Mesenchymal stem cell (in vitro differentiated cells and primary cell): ENCODE results near the gene DGKH.
"Not testable (repeated sequence)": the region's sequence is repeated elsewhere in the genome, so short reads cannot be mapped to it uniquely, and the experiment has no call there.

Experiments
- DNase-seq: peaks from one replicate; pipeline ENCODE4 v3.0.0-alpha.2; 2013
- H2AFZ ChIP-seq: one replicate; pipeline ENCODE4 v1.6.1; 2013; ENCODE audit warnings: low read depth, mild to moderate bottlenecking, control low read depth, inconsistent platforms, low read length, moderate library complexity
- H2AK5ac ChIP-seq: 2 replicates; pipeline ENCODE4 v1.6.1; 2013; ENCODE audit warnings: low read length, moderate library complexity, mild to moderate bottlenecking, inconsistent platforms; ENCODE audit not compliant: severe bottlenecking
- H2BK120ac ChIP-seq: one replicate; pipeline ENCODE4 v1.6.1; 2013; ENCODE audit warnings: low read depth, mild to moderate bottlenecking, inconsistent platforms, low read length, moderate library complexity
- H2BK12ac ChIP-seq, 2 experiments: one replicate each; pipeline ENCODE4 v1.6.1; 2013; ENCODE audit warnings: inconsistent platforms in 2 of 2, low read length in 2 of 2, mild to moderate bottlenecking in 2 of 2, moderate library complexity in 2 of 2, control low read depth in 1 of 2
- H2BK15ac ChIP-seq: one replicate; pipeline ENCODE4 v1.6.1; 2013; ENCODE audit warnings: mild to moderate bottlenecking, low read depth, inconsistent platforms; ENCODE audit not compliant: poor library complexity, severe bottlenecking
- H2BK5ac ChIP-seq: 2 replicates; pipeline ENCODE4 v1.6.1; 2013; ENCODE audit warnings: low read depth, mild to moderate bottlenecking, low read length, control low read depth, inconsistent platforms; ENCODE audit not compliant: poor library complexity, severe bottlenecking
- H3K14ac ChIP-seq, 2 experiments: one replicate each; pipeline ENCODE4 v1.6.1; 2013; ENCODE audit warnings: inconsistent platforms in 2 of 2, low read length in 2 of 2, control low read depth in 1 of 2, mild to moderate bottlenecking in 1 of 2, moderate library complexity in 1 of 2
- H3K18ac ChIP-seq, 2 experiments: one replicate each; pipeline ENCODE4 v1.6.1; 2013; ENCODE audit warnings: inconsistent platforms in 2 of 2, low read length in 2 of 2, control low read depth in 1 of 2, low read depth in 1 of 2, mild to moderate bottlenecking in 1 of 2
- H3K23ac ChIP-seq, 2 experiments: one replicate each; pipeline ENCODE4 v1.6.1; 2013; ENCODE audit warnings: inconsistent platforms in 2 of 2, low read length in 2 of 2, mild to moderate bottlenecking in 2 of 2, moderate library complexity in 2 of 2, control low read depth in 1 of 2
- H3K27ac ChIP-seq: 2 replicates; pipeline ENCODE4 v1.5.1; 2013; ENCODE audit warnings: mild to moderate bottlenecking, moderate library complexity, low read length, control low read depth, inconsistent platforms; ENCODE audit not compliant: poor library complexity, severe bottlenecking
- H3K27me3 ChIP-seq, 2 experiments: 2 replicates each; pipeline versions ENCODE4 v1.6.1 to v1.7.0; 2013; ENCODE audit warnings: low read length in 2 of 2, mild to moderate bottlenecking in 2 of 2, moderate library complexity in 2 of 2, control low read depth in 1 of 2, inconsistent platforms in 1 of 2; ENCODE audit not compliant: control insufficient read depth in 1 of 2, insufficient read depth in 1 of 2
- H3K36me3 ChIP-seq, 2 experiments: 2 replicates each; pipeline versions ENCODE4 v1.6.1 to v1.7.0; 2013; ENCODE audit warnings: low read length in 2 of 2, control low read depth in 1 of 2, inconsistent platforms in 1 of 2, low read depth in 1 of 2, mild to moderate bottlenecking in 1 of 2; ENCODE audit not compliant: insufficient read depth in 2 of 2, control insufficient read depth in 1 of 2
- H3K4ac ChIP-seq, 2 experiments: one replicate each; pipeline ENCODE4 v1.6.1; 2013; ENCODE audit warnings: inconsistent platforms in 2 of 2, low read length in 2 of 2, mild to moderate bottlenecking in 2 of 2, moderate library complexity in 2 of 2, control low read depth in 1 of 2, low read depth in 1 of 2
- H3K4me1 ChIP-seq: 2 replicates; pipeline ENCODE4 v1.6.1; 2013; ENCODE audit warnings: low read depth, low read length, control low read depth; ENCODE audit not compliant: control insufficient read depth, insufficient read depth
- H3K4me2 ChIP-seq: 2 replicates; pipeline ENCODE4 v1.6.1; 2013; ENCODE audit warnings: low read length, mild to moderate bottlenecking, inconsistent platforms; ENCODE audit not compliant: poor library complexity, severe bottlenecking
- H3K4me3 ChIP-seq, 2 experiments: 2 replicates each; pipeline versions ENCODE4 v1.5.1 to v1.7.0; 2013; ENCODE audit warnings: low read length in 2 of 2, mild to moderate bottlenecking in 2 of 2, control low read depth in 1 of 2, low read depth in 1 of 2; ENCODE audit not compliant: insufficient read depth in 1 of 2
- H3K79me1 ChIP-seq: replicated peaks from 2 replicates; pipeline ENCODE4 v1.6.1; 2013; ENCODE audit warnings: mild to moderate bottlenecking, control low read depth, low read length, inconsistent platforms; ENCODE audit not compliant: poor library complexity, severe bottlenecking
- H3K9ac ChIP-seq: 2 replicates; pipeline ENCODE4 v1.7.0; 2013; ENCODE audit warnings: mild to moderate bottlenecking, low read length, moderate library complexity
- H3K9me3 ChIP-seq: 2 replicates; pipeline ENCODE4 v1.7.0; 2013; ENCODE audit warnings: mild to moderate bottlenecking, low read length; ENCODE audit not compliant: control insufficient read depth
- H4K8ac ChIP-seq: one replicate; pipeline ENCODE4 v1.6.1; 2013; ENCODE audit warnings: inconsistent platforms, mild to moderate bottlenecking, low read length, moderate library complexity
- H4K91ac ChIP-seq: one replicate; pipeline ENCODE4 v1.6.1; 2013; ENCODE audit warnings: mild to moderate bottlenecking, low read length, inconsistent platforms
- WGBS: methylation state at CpG from one replicate; pipeline ENCODE4 v1.1.7; 2013; ENCODE audit warnings: mixed read lengths; 5-methylcytosine and 5-hydroxymethylcytosine counted together

DGKH gene

GRCh38 chr13:42225051-42225450 is 176.6 kb downstream of the DGKH start:
- H2BK5ac ChIP-seq = no peak overlapping the region
- no peak overlapping the region for H3K23ac ChIP-seq
- WGBS = 96% methylated on average over 2 of the region's 2 CpGs
- no peaks in the 10 kb centered on the region for H3K4me1 ChIP-seq
- no peak overlapping the region for H2AFZ ChIP-seq
- DNase-seq = no peak
- H4K91ac ChIP-seq = no peak overlapping the region
- H3K4me2 ChIP-seq = no peak overlapping the region
- no peaks in the 10 kb centered on the region for H3K79me1 ChIP-seq
- H2BK15ac ChIP-seq = no peak overlapping the region
- no peaks in the 10 kb centered on the region for H3K27me3 ChIP-seq
- H3K14ac ChIP-seq = no peak overlapping the region
- H2BK12ac ChIP-seq = no peak overlapping the region
- no peak overlapping the region for H3K9ac ChIP-seq
- no peak overlapping the region for H3K4me3 ChIP-seq
- H3K27ac ChIP-seq = no peak overlapping the region
- no peak overlapping the region for H3K18ac ChIP-seq
- H2AK5ac ChIP-seq = no peak overlapping the region
- no peaks in the 10 kb centered on the region for H3K9me3 ChIP-seq
- H4K8ac ChIP-seq = no peak overlapping the region
- no peak overlapping the region for H3K4ac ChIP-seq
- peaks cover 0 to 59% of the 10 kb centered on the region in 2 experiments for H3K36me3 ChIP-seq
- no peak overlapping the region for H2BK120ac ChIP-seq

- not testable (repeated sequence) for H2BK15ac ChIP-seq, H3K4me1 ChIP-seq, H2AFZ ChIP-seq, H3K4ac ChIP-seq, H2AK5ac ChIP-seq, H3K14ac ChIP-seq, H2BK12ac ChIP-seq, H3K9ac ChIP-seq, H3K4me3 ChIP-seq, H2BK120ac ChIP-seq, H4K91ac ChIP-seq, DNase-seq, H3K18ac ChIP-seq, H3K4me2 ChIP-seq, H2BK5ac ChIP-seq, H3K23ac ChIP-seq, H3K27ac ChIP-seq, H3K9me3 ChIP-seq, H4K8ac ChIP-seq, H3K79me1 ChIP-seq, H3K27me3 ChIP-seq
- H3K36me3 ChIP-seq = peaks cover 0 to 59% of the 10 kb centered on the region in 2 experiments
- WGBS = 98% methylated on average over 3 of the region's 5 CpGs
Observed at GRCh38 chr13:42226759-42227158, 178.3 kb downstream of the DGKH start.

- no peak overlapping the region for H3K9ac ChIP-seq
- H3K27ac ChIP-seq = no peak overlapping the region
- H3K4ac ChIP-seq = no peak overlapping the region
- no peak overlapping the region for H2BK5ac ChIP-seq
- no peaks in the 10 kb centered on the region for H3K4me1 ChIP-seq
- H4K8ac ChIP-seq = no peak overlapping the region
- H3K79me1 ChIP-seq = no peaks in the 10 kb centered on the region
- H2AK5ac ChIP-seq = no peak overlapping the region
- H4K91ac ChIP-seq = no peak overlapping the region
- 97% methylated on average over 1 of the region's 1 CpG for WGBS
- H3K18ac ChIP-seq = no peak overlapping the region
- H3K9me3 ChIP-seq = no peaks in the 10 kb centered on the region
- H3K27me3 ChIP-seq = no peaks in the 10 kb centered on the region
- no peak overlapping the region for H3K23ac ChIP-seq
- DNase-seq = no peak
- H3K14ac ChIP-seq = no peak overlapping the region
- no peak overlapping the region for H2BK15ac ChIP-seq
- H3K36me3 ChIP-seq = peaks cover 0 to 61% of the 10 kb centered on the region in 2 experiments
- no peak overlapping the region for H2AFZ ChIP-seq
- H3K4me3 ChIP-seq = no peak overlapping the region
- H2BK120ac ChIP-seq = no peak overlapping the region
- H2BK12ac ChIP-seq = no peak overlapping the region
- H3K4me2 ChIP-seq = no peak overlapping the region
Observed at GRCh38 chr13:42228527-42228926, 180.1 kb downstream of the DGKH start.

GRCh38 chr13:42229287-42229686 is 180.8 kb downstream of the DGKH start:
- Histone ChIP-seq H2BK12ac (no peak overlapping the region), H3K4me3 (no peak overlapping the region)
- WGBS = 65% methylated on average over 2 of the region's 3 CpGs

More at GRCh38 chr13:42229287-42229686, 180.8 kb downstream of the DGKH start:
- H3K36me3 ChIP-seq = peaks cover 0 to 57% of the 10 kb centered on the region in 2 experiments
- H3K27ac ChIP-seq = no peak overlapping the region
- peak; percentile 24 for DNase-seq
- H2BK5ac ChIP-seq = no peak overlapping the region
- H3K9me3 ChIP-seq = no peaks in the 10 kb centered on the region
- no peak overlapping the region for H4K91ac ChIP-seq
- H3K4me2 ChIP-seq = no peak overlapping the region
- H3K4me1 ChIP-seq = no peaks in the 10 kb centered on the region
- no peaks in the 10 kb centered on the region for H3K79me1 ChIP-seq
- no peak overlapping the region for H2BK120ac ChIP-seq
- no peak overlapping the region for H2BK15ac ChIP-seq
- no peak overlapping the region for H3K23ac ChIP-seq
- H3K14ac ChIP-seq = no peak overlapping the region
- no peak overlapping the region for H2AFZ ChIP-seq
- H3K18ac ChIP-seq = no peak overlapping the region
- no peak overlapping the region for H2AK5ac ChIP-seq
- no peak overlapping the region for H3K4ac ChIP-seq
- H3K27me3 ChIP-seq = no peaks in the 10 kb centered on the region
- no peak overlapping the region for H3K9ac ChIP-seq
- no peak overlapping the region for H4K8ac ChIP-seq
